Activated CD8-positive, alpha-beta memory T cell treated with anti-CD3 and anti-CD28 coated beads, Interleukin-2, amount 50 U/mL, for 4 hours (primary cell): ENCODE measurements around the gene CLDND1.
A peak's percentile ranks its signal among the peaks of the same experiment; 100 is the strongest.
"Not testable (repeated sequence)": the region's sequence is repeated elsewhere in the genome, so short reads cannot be mapped to it uniquely, and the experiment has no call there.

ENCODE experiments used
- DNase-seq: peaks from one replicate; pipeline ENCODE4 v3.0.0-alpha.2; 2020

Gene CLDND1

GRCh38 chr3:98522544-98523281 is at the start of gene CLDND1:
TSS of gene CLDND1 (minus strand) at chr3:98522902. CDS start at chr3:98521424, 1,478 bp downstream.
- DNase-seq: peak; percentile 95

DNA sequence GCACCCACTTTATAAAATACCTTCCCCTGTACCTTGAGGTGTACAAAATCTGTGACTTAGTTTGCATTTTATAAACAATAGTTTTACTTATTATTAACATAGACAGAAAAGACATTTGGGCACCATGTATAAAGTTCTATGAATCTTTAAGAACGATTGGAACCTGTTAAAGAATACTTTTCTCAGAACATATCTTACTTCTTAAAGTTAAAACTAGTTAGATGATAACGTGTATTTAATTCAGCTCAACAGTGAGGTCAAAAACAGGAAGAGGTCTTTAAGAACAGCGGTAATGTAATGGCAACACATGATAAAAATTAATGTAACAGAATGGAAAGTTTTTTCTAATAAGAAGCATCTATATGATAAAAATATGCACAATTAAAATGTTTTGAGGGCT is 45.7 kb upstream of the CLDND1 start:
- DNase-seq: no peak

DNA sequence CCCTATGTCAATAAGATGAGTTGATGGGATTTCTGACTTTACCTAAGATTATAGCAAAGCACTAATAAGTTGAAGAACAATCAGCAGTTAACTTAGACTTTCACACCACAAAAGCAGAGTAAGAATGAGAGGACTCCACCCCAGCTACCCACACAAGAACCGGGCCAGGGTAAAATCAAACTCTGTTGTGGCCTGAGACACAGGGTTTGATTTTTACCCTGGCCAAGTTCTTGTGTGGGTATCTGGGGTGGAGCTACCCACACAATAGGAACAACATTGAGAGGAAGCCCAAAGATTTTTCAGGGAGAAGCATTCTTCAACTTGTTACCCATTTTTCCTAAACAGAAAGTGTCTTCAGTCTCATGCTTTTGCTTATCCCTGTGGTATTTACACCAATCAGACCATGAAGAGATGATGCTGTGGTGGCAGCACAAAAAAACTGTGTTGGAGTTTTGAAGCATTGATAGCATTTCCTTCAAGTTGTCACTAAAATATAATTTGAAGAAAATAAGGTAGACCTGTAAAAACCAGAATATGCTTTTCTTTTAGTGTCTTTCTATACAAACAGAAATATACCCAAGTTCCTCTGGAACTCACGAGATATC is 45.1 kb upstream of the CLDND1 start:
- no peak for DNase-seq

DNA sequence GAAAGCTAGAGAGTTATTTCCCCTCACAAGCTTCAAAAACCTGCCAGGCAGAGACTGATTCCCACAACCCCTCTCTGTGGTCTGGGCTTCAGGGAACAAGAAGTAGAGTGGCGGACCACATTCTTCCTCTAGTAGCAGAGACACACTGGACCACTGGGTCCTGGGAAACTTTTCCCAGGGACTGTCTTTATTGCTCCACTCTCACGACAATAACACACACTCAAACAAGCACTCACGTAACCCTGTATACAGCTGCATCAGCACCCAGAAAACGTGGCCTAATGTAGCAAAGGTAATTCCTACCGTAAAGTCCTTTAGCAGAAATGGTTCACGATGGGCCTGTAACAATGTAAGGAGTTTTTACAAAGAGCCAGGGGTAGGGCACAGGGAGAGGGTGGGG is 43.1 kb upstream of the CLDND1 start:
- no peak for DNase-seq

GRCh38 chr3:98565237-98565643 is 42.5 kb upstream of the CLDND1 start:
- DNase-seq: no peak

GRCh38 chr3:98564282-98565005 is 41.7 kb upstream of the CLDND1 start:
- DNase-seq: no peak

- no peak for DNase-seq
Measured at GRCh38 chr3:98563661-98564281, 41.1 kb upstream of the CLDND1 start.

DNA sequence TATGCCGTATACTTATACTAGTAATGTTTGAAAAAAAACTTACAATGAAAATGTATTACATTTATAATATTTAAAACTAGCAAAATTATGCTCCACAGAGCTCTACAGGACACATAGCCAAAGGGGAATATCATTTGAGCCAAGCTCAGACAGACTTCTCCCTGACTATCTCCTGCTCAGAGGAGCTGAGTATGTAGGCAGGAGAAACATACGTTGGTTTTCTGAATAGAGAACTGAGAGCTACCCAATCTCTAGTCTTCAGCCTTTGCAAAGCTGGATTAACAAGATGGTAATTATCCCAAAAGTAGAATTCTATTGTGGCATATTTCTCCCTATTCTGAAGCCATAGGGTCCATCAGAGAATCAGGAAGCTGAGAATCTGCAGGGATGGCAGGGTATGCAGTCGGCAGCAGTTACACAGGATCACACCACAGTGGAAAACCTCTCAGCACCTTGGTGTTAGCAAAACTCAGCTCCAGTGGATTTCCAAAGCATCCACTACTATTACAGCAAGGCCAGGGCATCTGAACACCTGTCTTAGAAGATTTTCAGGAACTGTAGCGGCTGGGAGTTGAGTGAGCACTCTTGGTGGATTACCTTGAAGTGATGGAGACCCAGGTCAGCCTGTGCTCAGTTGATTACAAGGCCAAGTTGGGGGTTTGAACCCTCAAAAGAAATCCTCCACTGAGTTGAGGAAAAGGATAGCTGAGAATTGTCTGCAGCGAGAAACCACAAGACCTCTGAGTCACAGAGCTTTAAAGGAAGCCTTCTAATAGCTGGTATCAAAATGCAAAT is 39.2 kb upstream of the CLDND1 start:
- no peak for DNase-seq

DNA sequence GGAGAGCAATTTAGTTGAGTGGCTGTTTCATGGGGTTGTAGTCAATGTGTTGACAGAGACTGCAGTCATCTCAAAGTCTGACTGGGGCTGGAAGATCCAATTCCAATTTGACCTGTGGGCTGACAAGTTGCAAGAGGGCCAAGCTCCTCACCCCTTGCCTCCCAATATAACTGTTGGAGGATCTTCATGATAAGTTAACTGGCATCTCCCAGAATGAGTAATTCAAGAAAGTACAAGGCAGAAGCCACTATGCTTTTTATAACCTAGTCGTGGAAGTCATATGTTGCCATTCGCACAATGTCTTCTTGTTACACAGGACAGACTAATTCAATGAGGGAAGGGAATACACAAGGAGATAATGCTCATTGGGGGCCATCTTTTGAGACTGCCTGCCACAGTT is 38.2 kb upstream of the CLDND1 start:
- DNase-seq: no peak

DNA sequence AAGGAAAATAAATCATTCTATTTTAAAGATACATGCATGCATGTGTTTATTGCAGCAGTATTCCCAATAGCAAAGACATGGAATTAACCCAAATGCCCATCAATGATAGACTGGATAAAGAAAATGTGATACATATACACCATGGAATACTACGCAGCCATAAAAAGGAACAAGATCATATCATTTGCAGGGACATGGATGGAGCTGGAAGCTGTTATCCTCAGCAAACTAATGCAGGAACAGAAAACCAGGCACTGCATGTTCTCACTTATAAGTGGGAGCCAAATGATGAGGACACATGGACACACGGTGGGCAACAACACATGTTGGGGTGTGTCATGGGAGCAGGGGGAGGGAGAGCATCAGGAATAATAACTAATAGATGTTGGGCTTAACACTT is 37.1 kb upstream of the CLDND1 start:
- DNase-seq: not testable (repeated sequence)

DNA sequence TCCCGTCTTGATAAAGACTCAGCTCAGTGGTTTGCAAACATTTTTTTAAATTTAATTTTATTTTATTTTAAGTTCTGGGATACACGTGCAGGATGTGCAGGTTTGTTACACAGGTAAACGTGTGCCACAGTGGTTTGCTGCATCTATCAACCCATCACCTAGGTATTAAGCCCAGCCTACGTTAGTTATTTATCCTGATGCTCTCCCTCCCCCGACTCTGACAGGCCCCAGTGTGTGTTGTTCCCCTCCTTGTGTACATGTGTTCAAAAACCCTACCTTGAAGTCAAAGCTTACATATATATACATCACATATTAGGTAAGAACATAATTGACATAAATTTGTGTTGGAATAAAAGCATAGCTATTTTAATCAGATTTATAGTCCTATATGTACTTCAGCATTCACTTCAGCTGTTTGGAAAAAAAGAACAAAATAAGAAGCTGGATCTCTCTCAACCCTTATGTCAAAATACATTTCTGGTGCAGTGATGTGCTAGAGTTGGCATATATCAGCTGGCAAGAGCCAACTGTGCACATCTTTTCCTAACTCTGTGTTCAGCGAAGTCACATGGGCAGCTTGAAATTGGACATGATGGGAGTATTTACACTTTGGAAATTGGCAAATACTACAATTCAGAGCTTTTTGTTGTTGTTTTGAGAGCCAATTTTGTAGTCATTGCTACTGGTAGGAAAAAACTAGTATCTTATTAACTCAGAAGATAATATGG is 35.6 kb upstream of the CLDND1 start:
- DNase-seq: no peak

GRCh38 chr3:98557324-98558010 is 34.8 kb upstream of the CLDND1 start:
- no peak for DNase-seq

DNA sequence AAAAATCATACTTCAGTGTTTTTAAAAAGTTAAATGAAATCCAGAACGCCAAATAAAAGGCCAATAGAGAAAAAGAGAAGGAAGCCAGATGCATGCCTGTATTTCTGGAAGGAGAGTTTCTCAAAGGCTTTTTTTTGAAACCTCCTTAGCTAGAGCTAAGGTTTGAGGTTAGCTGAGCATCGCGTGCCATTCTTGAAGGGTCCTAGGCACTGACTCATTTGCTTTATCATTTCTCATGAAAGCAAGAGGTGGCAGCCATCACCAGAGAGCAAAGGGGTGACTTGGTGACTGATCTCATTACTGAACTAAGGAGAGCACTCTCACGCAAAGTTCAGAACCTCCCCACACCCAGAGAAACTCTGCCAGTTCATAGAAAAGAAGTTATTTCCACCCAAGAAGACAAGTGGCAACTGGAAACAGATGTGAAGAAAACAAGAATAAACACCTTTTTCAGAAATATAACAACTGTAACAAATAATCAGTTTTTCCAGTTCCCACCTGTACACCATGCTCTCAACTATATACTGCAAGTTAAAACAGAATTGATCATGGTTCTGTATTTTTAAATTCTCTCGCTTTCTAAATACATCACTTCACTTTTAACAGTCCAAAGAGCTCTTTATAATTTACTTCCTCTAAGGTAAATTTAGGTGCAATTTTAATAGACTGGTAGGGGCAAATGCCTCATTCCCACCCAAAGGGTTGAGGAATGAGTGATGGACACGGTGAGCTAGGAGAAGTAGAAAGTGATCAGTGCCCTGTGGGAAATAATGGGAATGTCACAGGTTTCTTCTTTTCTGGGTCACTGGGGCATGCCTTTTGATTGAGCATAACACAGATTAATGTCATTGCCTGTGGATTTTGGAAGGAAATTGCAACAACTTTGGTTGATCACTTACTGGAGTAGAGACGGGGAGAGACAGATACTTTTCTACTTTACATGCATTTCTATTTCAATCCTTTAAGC is 33.7 kb upstream of the CLDND1 start:
- peak; percentile 52 for DNase-seq

DNA sequence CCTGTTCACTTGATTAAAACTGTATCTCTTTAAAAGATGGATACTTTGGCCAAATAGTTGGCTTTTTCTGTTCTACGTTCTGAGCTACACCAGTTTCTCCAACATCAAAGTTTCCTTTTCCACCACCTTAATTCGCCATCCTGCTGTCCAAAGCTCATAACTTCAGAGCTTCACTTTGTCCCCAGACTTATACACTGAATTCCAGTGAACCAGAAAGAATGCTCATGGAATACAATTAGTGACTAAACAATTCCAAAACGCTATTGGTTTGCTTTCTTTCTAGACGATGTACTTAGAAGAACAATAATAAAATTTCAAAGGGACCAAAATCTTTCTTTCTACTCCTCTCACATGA is 32.3 kb upstream of the CLDND1 start:
- DNase-seq: no peak

- no peak for DNase-seq
Measured at GRCh38 chr3:98554580-98554979, 31.9 kb upstream of the CLDND1 start.

- no peak for DNase-seq
Measured at GRCh38 chr3:98553753-98554152, 31.1 kb upstream of the CLDND1 start.

GRCh38 chr3:98553021-98553563 is 30.4 kb upstream of the CLDND1 start:
- DNase-seq: no peak

DNA sequence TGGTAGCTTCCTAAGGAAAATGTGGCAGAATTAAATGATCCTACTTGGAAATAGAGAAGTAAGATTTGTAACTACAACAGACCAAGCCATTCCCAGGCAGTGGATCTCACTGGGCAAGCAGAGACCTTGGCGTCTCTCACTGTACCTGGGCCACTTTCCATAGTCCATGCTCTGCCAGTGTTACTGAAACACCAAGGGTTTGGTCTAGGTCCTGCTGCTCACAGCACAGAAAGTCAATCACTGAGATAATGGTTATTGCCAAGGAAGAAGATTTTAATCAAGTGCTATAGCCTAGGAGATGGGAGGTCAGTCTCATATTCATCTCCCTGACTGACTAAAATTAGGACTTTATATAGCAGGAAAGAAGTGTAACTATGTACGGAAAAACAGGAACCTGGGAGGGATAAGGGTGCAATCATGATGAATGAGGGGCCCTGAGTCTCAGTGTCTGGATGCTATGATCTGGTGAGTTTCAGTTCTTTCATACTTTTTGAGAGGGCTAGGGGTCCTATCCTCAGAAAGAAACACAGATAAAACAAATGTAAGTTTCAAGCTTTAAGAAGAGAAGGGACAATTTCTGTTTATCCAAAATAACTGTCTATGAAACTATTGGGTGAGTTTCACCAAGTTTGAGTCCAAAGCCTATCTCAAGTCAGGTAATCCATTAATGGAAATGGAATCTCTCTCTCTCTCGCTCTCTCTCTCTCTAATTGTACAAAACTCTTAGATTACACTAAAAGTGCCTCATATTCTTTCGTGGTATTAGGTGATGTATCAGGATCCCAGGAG is 29.7 kb upstream of the CLDND1 start:
- DNase-seq: no peak

DNA sequence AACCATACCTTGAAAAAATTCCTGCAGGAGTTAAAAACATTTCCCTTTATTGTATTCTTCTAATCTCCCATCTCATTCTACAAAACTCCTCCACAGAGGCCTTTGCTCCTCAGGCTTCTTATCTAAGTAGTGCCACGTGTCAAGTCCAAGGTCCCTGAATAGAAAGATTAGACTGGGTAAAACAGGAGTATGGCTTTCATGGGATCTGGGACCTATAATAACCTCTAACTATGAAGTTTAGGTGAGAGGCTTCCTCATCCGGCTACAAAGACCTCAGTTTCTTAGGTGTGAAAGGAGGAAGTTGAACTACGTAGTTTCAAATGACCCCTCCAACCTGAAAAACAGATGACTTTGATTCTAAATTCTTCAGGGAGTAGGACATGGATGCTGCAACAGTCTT is 29.1 kb upstream of the CLDND1 start:
- no peak for DNase-seq
